ENCODE results near the gene GPS2.

GRCh38 chr17:7266784-7267183 lies 48.4 kb downstream of the GPS2 start:
- TF ChIP-seq CTCF (IDR thresholded peaks at IDR 0.05; ENCODE audit: poor library complexity) (no peak), EZH2phosphoT487 (IDR thresholded peaks at IDR 0.05; ENCODE audit: low read depth, severe bottlenecking, unreplicated experiment) (no peak)

All from hepatocyte (in vitro differentiated cells).